GM18498 (cell line): Measurements from ENCODE around the gene ASB18.

Experiments used
- ATAC-seq: cut with Tn5 transposase; IDR thresholded peaks from one replicate; pipeline ENCODE4 v1.9.1; 2021; ENCODE audit warnings: mild to moderate bottlenecking, moderate library complexity; ENCODE audit not compliant: unreplicated experiment

Gene ASB18

GRCh38 chr2:236176951-236177350 is 87.3 kb downstream of the ASB18 start:
- ATAC-seq = no peak

GRCh38 chr2:236176417-236176816 is 87.8 kb downstream of the ASB18 start:
- no peak for ATAC-seq

GRCh38 chr2:236175548-236176150 is 88.6 kb downstream of the ASB18 start:
- no peak for ATAC-seq

- ATAC-seq = no peak
Observed at GRCh38 chr2:236173729-236174607, 90.2 kb downstream of the ASB18 start.

- ATAC-seq = no peak
Observed at GRCh38 chr2:236173036-236173728, 91.0 kb downstream of the ASB18 start.

- no peak for ATAC-seq
Observed at GRCh38 chr2:236172255-236173035, 91.8 kb downstream of the ASB18 start.

- ATAC-seq = no peak
Observed at GRCh38 chr2:236171680-236172254, 92.4 kb downstream of the ASB18 start.

GRCh38 chr2:236171181-236171679 is 93.0 kb downstream of the ASB18 start:
- ATAC-seq = no peak

- ATAC-seq = no peak
Observed at GRCh38 chr2:236170590-236171165, 93.5 kb downstream of the ASB18 start.

- no peak for ATAC-seq
Observed at GRCh38 chr2:236169741-236170589, 94.2 kb downstream of the ASB18 start.

- ATAC-seq = no peak
Observed at GRCh38 chr2:236169151-236169721, 95.0 kb downstream of the ASB18 start.

- no peak for ATAC-seq
Observed at GRCh38 chr2:236168110-236169080, 95.8 kb downstream of the ASB18 start, which contains the start of gene GBX2. Gene GBX2 (minus strand): TSS chr2:236168386. CDS start chr2:236167971, 415 bp downstream.

GRCh38 chr2:236167297-236168109 is 96.7 kb downstream of the ASB18 start:
- no peak for ATAC-seq

GRCh38 chr2:236166796-236167296 is 97.4 kb downstream of the ASB18 start:
- ATAC-seq = no peak

- ATAC-seq = no peak
Observed at GRCh38 chr2:236165842-236166795, 98.1 kb downstream of the ASB18 start.
